HG02981 (cell line): Measurements from ENCODE around the gene TOGARAM2.

Experiments used
- ATAC-seq: cut with Tn5 transposase; IDR thresholded peaks from one replicate; pipeline ENCODE4 v1.9.1; 2021; ENCODE audit warnings: mild to moderate bottlenecking, moderate library complexity; ENCODE audit not compliant: unreplicated experiment

The TOGARAM2 gene

DNA sequence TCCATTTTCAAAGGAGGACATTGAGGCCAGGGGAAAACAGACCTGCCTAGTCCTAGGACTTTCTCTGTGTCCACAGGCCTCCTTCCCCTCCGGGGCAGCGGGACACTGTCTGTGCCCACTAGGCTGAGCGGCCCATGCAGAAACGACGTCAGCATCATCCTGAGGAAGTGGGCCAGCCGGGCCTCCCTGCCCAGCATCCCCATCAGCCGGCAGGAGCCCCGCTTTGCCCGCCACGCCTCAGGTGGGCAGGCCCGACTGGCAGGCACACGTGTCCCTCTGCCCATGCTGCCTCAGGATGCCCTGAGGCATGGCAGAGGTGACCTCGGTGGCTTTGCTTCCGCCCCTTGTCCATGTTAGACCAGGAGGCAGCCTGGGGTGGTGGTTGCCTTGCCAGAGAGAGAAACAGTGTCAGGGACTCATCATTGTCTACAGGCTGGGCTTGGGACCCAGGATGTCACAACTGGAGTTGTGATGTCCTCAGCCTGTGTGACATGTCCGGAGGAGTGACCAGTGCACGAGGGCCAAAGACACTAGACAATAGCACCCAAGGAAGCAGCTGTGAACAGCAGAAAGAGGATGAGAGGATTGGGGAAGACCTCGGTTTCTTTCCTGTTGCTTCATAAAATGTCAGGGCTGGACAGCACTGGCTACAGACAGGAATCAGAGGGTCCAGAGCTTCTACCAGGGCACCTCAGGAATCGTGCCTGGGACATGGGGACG is 36.8 kb downstream of the TOGARAM2 start:
- no peak for ATAC-seq

DNA sequence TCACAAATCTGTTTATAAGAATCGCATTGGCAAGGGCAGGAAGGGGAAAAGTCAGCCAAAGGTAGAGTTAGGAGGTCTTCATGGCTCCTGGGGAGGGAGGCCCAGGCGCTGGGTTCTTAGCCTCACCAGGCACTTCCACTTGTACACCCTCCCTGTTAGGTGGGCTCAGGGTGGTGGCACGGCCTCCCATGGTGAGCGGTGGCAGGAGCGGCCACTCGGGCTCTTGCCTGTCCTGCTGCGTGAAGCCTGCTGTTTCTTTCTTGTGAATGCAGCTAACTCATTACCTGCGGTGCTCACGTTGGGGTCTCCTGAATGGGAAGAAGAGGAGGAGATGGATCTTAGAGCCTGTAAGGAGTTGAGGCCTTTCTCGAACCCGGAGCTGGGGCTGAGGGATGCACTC is 40.8 kb downstream of the TOGARAM2 start:
- no peak for ATAC-seq

DNA sequence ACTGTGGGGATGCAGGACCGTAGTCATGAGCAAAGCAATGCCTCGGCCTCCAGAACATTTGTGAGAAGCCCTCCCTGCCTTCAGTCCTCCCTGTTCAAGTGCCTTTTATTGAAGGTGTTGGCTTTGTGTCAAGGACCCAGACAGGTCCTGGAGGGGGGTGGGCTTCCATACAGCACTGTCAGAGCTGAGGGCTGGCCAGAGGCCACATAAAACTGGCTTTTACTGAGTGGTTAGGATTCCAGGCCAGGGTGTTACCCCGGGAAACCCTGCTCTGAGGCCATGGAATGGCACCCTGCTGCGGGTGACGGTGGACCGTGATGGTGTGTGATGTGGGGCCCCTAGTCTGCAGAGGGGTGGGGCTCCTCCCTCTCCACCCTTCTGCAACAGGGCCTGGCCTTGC is 41.6 kb downstream of the TOGARAM2 start:
- ATAC-seq = no peak

DNA sequence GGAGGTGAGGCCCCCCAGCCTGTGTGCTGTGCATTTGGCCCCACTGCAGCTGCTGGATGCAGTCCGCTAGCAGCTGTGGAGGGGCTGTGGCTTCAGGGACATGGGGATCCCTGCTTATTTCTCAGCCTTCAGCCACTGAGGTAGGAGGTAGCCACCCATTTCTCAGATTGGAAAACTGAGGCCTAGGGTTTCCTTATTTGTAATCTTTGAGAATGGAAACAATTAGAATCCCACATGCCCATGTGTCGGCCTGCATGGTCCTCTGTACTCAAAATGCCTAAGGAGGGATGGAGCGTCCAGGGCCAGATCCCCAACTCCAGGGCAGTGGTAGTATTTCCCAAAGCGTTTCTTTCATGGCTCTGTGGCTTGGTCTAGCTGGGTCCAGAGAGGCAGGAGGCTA is 42.1 kb downstream of the TOGARAM2 start:
- no peak for ATAC-seq

DNA sequence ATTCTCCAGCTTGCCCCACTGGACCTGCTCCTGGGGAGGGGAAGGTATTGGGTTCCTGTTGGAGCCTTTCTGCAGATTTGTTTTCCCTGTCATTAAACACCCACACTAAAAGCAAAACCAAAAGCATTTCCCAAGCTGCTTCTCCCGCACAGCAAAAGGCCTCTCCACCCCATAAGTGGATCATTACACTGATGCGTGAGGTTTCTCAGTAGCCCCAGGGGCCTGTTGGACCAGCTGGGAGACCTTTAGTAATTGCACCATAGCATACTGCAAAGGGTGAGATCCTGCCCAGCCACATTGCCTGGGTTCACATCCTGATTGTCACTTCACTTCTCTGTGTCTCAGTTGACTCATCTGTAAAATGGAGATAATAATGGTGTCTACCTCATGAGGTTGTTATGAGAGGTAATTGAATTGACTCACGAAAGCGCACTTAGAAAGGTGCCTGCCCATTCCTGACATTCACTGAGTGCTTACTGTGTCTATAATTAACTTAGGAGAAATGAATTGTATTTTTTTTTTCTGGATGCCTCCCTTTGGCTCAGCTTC is 43.9 kb downstream of the TOGARAM2 start:
- no peak for ATAC-seq

DNA sequence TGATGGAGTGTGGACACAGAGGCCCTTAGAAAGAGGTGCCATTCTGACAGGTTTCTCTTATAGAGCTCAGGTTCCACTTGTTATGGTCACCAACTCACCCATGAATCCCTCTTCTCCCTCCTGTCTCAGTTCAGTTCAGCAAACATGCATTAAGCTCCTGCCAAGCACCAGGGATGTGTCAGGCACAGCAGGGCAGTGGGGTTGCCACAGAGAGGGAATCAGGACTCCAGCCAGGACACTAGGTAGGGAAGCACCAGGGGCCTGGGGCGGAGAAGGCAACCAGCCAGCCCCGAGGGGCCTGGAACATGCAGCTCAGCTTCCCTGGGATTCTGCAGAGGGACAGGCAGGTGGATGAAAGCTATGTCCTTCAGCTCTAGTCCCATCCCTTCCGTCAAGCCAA is 44.6 kb downstream of the TOGARAM2 start:
- no peak for ATAC-seq

DNA sequence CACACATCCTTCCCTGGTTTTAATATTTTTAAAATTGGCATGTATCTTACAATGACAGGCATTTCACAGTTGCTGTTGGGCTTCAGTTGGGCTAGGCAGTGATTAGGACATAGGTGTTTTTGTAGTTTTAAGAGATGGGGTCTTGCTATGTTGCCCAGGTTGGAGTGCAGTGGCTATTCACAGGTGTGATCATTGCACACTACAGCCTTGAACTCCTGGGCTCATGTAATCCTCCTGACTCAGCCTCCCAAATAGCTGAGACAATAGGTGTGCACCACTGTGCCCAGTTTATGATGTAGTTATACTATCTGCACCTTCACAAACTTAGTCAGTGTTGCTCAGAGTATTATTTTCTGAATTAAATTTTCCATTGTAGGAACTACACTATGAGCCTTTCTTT is 49.9 kb downstream of the TOGARAM2 start:
- ATAC-seq = no peak

DNA sequence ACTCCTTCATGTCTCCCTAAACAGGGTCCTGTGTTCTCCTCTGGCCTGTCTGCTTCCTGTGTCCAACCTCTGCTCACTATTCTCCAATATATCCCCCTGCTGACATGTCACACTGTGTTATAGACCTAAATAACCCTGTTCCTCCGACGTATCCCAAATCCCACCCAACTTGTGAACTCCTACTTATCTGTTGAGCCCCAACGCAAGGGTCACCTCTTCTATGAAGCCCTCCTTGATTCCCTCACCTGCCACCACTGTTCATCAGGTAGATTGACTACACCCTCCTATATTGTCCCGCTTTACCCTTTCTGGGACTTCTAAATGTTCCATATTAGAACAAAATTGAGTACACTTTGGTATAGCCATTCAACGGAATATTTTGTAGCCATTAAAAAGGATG is 51.1 kb downstream of the TOGARAM2 start:
- ATAC-seq = no peak

DNA sequence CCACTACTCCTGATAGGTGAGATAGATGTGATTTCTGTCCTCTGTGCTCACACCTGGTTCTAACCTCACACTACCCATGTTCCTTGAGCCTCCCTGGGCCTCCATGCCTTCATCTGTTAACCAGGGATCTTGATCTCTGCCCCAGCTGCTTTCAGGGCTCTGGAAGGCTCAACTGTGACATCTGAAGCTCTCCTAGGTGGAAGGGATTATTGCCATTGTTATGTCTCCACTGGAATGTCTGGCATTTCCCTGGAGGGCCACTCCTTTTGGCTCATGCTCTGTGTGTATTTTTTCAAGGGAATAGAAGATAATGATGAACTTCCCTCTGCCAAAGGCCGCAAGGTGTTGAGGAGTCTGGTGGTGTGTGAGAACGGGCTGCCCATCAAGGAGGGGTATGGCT is 52.1 kb downstream of the TOGARAM2 start:
- no peak for ATAC-seq

DNA sequence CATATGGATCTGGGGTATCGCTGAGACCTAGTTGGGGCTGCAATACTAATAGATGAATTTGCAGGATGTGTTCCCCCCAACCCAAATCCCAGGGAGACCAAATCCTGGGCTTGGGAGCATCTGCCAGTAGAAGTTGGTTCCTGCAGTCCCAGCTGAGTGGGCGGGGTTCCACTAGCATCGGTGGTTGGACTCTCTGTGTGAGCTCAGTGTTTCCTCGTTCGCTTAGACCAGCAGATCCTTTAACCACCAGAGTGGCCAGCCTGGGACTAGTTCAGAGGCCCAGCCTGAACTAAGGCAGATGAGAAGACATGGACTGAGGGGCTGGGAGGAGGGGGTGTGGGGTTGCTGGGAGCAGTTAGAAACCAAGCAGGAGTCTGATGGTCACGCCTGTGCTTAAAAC is 52.6 kb downstream of the TOGARAM2 start:
- no peak for ATAC-seq

DNA sequence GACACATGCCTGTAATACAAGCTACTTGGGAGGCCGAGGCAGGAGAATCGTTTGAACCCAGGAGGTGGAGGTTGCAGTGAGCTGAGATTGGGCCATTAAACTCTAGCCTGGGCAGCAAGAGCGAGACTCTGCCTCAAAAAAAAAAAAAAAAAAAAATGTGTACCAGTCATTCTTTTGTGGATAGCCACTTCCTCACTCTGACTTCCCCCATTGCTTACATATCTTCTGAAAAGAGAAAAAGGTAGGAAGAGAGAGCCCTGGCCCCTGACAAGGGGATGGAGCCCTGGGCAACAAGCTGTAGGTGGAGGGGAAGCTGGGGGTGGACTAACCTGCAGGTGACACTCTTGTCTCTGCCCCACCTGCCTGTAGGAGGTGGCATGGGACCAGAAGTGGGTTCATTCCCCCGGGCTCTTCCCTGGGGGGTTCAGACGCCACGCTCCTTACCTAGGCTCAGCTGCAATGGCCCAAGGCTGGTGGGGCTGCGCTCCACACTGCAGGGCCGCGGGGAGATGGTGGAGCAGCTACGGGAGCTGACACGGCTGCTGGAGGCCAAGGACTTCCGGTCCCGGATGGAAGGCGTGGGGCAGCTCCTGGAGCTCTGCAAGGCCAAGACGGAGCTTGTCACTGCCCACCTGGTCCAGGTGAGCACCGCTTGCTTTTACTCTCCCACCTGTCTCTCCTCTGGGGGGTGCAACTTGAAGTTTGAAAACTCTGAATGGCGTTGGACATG is 54.1 kb downstream of the TOGARAM2 start:
- ATAC-seq = no peak

DNA sequence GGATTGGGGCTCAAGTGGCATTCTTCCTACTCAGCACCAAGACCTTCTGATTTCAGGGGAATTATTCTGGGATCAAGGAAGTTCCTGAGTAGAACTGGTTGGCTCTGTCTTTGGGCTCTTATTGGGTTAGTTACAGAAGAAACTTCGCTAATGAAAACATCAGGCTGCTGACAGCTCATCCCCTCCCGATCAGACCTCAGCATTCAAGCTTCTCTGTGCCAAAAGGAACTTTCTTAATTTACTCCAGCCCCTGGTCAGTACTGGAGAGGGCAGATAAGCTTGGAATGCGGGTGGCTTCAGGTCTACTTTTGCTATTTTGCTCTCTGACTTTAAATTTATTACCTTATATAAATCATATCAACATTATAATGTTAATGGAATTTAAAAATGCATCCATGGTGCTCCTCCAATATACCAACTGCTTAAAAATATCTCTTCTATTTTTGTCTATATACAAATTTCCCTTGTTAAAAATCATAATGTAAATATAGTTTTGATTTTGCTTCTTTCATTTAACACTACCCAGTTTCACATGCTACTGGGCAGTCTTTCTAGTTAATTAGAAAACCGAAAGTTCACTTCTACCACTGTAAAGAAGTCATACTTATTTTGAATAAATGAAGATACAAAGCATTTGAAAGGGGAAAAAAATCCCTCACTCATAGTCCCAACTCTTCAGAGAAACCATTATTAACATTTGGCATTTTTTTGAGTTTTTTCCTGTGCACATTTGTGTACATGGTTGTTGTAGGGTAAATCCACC is 58.8 kb downstream of the TOGARAM2 start:
- ATAC-seq = no peak

DNA sequence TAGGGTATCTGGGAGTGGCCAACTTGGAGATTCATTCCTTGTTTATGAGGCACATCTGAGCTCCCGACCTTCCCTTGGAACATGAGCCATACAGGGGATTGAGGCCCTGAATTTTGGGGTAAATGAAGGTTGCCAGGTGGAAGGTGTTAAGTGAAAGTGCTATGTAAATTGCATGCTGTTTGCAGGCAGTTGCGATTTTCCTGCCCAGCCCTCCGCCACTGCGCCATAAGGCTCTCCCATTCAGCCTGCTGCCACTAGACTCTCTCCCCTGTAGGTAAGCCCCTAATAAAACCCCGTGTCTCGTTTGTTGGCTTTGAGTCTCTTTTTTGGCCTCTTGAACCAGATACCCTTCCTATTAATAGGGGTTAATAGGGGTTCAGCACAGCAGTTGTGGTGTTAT is 59.5 kb downstream of the TOGARAM2 start:
- no peak for ATAC-seq

DNA sequence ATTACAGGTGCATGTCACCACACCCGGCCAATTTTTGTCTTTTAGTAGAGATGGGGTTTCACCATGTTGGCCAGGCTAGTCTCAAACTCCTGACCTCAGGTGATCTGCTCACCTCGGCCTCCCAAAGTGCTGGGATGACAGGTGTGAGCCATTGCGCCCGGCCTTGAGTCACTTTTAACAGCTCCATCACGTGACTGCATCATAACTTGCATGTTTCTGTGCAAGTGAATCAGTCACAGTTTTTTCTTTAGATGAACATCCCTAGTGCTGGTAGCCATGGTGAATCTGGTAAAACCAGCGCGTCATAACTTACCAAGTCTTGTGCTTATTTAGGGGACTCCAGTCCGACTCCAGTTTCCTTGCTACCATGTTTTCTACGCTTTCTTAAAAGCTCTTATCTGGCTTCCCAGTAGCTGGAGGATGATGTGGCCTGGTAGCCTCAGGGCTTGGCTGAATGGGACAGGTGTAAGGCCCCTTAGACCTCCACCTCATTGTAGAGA is 60.1 kb downstream of the TOGARAM2 start:
- no peak for ATAC-seq

DNA sequence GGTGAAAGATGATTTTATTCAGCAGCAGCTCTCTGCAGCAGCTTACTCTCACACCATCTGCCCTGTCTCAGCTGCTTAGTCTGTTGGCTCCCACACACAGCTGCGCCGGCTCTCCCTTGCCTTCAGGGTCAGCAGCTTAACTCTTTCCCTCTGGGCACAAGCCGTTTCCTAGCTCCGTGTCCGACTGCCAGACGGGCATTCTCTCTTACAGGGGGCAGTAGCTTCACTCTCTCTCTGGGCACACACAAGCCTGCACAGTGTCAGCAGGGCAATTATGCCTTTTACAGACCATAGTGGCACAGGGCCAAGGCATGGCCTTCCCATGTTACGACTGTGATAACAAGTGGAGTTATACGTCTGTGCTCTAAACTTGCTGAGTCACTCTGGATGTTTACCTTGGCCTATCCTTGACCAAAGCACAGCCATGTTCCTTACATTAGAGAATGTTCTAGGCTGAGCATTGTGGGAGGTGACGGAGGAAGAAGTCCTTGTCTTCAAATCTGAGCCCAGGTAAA is 61.5 kb downstream of the TOGARAM2 start:
- ATAC-seq = no peak

DNA sequence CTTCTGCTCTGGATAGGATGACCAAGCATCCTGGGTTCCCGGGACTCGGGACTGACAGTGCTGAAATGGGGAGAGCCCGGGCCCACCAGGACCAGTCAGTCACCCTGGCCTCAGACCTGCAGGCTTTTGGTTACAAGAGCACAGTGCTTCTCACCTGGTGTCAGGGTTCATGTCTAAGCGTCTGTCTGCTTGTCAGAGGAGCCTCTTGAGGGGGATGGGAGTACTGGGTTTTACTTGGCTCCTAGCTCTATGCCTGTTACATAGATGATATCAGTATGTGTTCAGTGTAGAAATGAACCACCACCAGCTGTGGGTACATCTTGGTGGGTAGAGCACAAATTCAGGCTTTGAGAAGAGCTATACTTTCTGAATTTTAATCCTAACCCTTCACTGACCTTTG is 63.4 kb downstream of the TOGARAM2 start:
- ATAC-seq = no peak

DNA sequence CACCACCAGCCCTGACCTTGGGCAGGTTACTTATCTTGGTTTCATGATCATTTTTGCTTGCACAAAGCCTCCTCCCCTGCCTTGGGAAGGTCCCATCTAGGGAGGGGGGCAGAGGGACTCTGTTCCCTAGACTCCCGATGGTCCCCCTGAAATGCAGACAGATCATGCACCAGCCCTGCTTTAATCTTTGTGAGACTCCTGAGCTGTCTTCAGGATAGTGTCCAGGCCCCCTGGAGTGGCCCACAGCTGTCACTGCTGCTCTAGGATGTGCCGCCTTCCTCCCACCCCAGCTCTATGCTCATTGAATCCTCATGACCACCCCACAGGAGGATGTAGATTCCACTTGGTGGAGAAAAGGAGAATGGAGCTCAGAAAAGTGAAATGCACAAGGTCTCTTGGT is 65.2 kb downstream of the TOGARAM2 start:
- no peak for ATAC-seq

DNA sequence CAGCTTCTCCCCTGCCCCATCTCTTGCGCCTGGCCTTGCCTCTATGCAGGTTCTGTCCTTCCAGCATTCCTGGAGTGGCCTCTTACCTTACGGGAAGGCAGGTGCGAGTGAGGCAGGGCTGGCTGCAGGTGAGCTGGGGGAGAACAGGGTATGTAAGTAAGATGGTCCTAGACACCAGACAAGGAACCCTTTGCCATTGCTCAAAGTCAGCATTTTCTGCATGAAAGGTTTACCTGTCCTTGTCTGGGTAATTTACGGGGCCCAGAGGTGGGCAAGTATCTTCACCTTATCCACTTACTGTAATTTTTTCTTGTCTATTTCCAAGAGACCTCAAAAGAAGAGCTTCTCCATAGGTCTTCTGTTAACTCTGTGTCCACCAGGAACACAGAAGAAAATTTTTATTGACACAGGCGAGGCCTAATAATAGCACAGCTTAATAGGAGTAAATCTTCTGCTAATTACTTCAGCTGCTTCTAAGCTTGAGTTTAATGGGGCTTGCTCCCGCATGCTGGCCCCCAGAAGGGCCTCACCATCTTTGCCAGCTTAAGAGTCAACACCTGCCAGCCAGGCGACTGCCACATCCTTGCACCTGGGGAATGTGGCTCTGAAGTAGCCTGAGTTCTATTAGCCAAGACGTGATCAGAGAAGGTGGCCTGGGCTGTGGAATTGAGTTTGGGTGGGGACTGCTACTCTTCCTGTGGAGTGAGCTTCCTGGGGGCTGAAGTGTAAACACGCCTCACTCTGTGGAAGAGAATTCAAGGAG is 66.2 kb downstream of the TOGARAM2 start:
- no peak for ATAC-seq

DNA sequence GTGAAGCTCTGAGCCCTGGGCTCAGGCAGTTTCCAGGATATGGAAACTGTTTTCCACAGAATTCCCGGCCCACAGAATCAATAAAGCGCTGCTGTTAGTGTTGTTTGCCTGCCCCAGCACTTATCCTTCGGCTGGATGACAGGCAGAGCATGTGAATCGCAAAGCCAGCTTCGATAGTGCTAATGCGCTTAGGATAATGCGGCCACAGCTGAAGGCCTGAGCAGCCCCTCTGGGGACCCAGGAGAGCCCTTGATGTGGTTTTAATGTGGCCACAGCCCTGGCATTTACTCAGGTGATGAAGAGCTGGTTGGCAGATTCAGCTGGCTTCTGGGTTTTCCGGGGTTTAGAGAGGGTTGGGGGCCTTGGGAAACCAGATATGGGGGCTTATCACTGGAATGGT is 69.5 kb downstream of the TOGARAM2 start:
- ATAC-seq = no peak

DNA sequence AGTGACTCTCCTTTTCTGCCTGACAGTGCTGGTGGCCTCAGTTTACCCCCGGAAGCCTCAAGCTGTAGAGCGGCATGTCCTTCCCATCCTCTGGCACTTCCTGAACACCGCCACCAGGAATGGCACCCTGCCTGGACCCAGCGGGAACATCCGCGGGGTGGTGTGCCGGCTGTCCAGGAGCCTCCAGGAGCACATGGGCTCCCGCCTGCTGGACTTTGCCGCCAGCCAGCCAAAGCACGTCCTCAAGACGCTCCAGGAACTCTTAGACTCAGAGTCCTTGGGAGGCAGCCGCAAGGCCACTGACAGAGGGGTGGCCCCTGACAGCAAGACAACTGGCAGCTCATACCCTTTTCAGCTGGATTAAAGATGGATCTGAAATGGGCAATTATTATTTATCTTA is 70.6 kb downstream of the TOGARAM2 start:
- no peak for ATAC-seq

DNA sequence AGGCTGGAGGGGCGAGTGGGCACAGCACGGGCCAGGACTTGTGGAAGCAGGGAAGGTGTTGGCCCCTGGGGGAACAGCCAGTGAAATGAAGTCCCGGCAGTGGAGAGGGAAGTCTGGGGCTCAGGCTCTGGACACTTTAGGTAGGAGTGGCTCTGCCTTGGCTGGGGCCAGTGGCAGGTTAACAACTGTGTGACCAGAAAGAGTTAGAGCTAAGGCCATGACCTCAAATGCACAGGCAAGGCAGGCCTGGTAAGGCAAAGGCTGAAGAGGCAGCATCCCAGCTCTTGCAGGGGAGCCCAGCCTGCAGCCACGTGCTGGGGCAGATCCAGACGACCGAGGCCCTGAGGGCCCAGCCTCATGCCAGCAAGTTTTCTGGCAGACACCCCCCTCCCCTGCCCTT is 71.7 kb downstream of the TOGARAM2 start:
- no peak for ATAC-seq
